ENCODE data around the gene C12orf57. TPM values are rescaled to one million over a fixed set of nuclear protein-coding genes. Genes with fewer than 3 reads are reported as not detected.

The C12orf57 gene
- polyA plus RNA-seq, 1 donor (not counting 4 experiments of a cell fraction or from before 2014, with no cell fraction given): 137 TPM

DNA sequence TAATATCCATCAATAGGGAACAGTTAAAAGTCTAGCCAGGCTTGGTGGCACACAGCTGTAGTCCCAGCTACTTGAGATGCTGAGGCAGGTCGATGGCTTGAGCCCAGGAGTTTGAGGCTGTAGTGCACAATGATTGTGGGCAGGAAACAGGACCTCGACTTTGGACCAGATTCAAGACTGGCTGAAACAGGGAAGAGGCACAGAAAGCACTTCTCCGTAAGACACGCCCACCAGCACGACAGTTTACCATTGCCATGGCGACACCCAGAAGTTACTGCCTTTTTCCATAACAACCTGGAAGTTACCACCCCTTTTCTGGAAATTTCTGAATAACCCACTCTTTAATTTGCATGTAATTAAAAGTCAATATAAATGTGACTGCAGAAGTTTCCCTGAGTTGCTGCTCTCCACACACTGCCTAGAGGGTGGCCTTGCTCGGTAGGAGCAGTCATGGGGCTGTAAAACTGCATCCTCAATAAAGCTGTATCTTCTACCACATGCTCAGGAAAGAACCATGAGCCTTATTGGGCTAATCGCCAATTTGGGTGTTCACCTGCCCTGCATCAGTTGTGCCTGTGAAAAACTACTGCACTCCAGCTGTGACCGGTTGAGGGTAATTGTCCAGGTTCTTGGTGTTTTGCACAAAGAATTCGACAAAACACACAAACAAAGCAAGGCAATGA is 43.8 kb upstream of the C12orf57 start:
- Histone ChIP-seq H3K27me3 (ENCODE audit: control insufficient read depth, extremely low read depth, insufficient read depth, low read length) (no peaks in the 10 kb centered on the region), H3K9me1 (ENCODE audit: control insufficient read depth, extremely low read depth, insufficient read depth, low read length) (no peaks in the 10 kb centered on the region), H4K20me1 (ENCODE audit: control insufficient read depth, extremely low read depth, insufficient read depth, low read length) (no peaks in the 10 kb centered on the region), H3K27ac (ENCODE audit: control insufficient read depth, insufficient read depth, low read length) (no peak overlapping the region), H3K4me2 (ENCODE audit: control insufficient read depth, extremely low read depth, insufficient read depth, low read depth, low read length) (no peak overlapping the region), H3K4me1 (ENCODE audit: control insufficient read depth, extremely low read depth, insufficient read depth, low read length) (peaks cover 8% of the 10 kb centered on the region), H3K9ac (ENCODE audit: control insufficient read depth, extremely low read depth, insufficient read depth, low read length) (no peak overlapping the region), H2AFZ (ENCODE audit: control insufficient read depth, low read length) (no peak overlapping the region), H3K9me3 (ENCODE audit: control insufficient read depth, low read depth, low read length) (no peaks in the 10 kb centered on the region), H3K79me2 (ENCODE audit: control insufficient read depth, insufficient read depth, low read length) (no peaks in the 10 kb centered on the region), H3K36me3 (ENCODE audit: control insufficient read depth in 2 of 2, extremely low read depth in 1 of 2, insufficient read depth in 2 of 2, low read length in 2 of 2) (no peaks in the 10 kb centered on the region), H3K4me3 (ENCODE audit: control insufficient read depth in 2 of 3, extremely low read depth in 1 of 3, insufficient read depth in 2 of 3, low read depth in 1 of 3, low read length in 3 of 3) (no peak overlapping the region)
- DNase-seq (ENCODE audit: low read depth, low spot score) (no peak), FAIRE-seq (no peak)
- dilution Hi-C loops (cut with MboI; ENCODE audit: extremely low pct_ligation_motif_present, low sequenced_read_pairs): no loop called here
- TF ChIP-seq EZH2 (IDR thresholded peaks at IDR 0.05; ENCODE audit: low read length) (no peak), CTCF (optimal IDR thresholded peaks at IDR 0.05 in 1 of 3, IDR thresholded peaks at IDR 0.05 in 1 of 3, conservative IDR thresholded peaks at IDR 0.05 in 1 of 3; ENCODE audit: extremely low read depth in 1 of 3, insufficient read depth in 2 of 3, low read length in 3 of 3) (no peak)

DNA sequence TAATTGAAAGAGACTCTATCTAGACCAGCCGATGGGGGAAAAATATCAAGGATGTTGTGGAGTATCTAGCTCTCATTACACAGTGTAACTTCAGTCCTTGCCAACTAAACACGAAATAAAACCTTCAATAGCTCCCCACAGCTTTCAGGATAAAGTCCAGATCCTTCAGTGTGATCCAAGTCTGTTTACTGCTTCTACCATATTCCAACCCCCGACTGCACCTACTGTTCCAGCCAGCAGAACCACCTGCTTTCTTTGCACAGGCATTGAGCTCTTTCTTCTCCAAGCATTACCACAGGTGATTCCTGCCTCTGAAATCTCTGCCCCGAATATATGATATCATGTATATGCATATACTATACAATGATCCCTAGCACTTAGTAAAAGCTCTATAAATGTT is 41.4 kb upstream of the C12orf57 start:
- H3K4me3 ChIP-seq (ENCODE audit: control insufficient read depth in 2 of 3, extremely low read depth in 1 of 3, insufficient read depth in 2 of 3, low read depth in 1 of 3, low read length in 3 of 3): no peak overlapping the region
- FAIRE-seq (no peak), DNase-seq (ENCODE audit: low read depth, low spot score) (no peak)
- H3K4me1 ChIP-seq (ENCODE audit: control insufficient read depth, extremely low read depth, insufficient read depth, low read length): peaks cover 13% of the 10 kb centered on the region
- no peaks in the 10 kb centered on the region for H3K36me3 ChIP-seq (ENCODE audit: control insufficient read depth in 2 of 2, extremely low read depth in 1 of 2, insufficient read depth in 2 of 2, low read length in 2 of 2)
- H3K9ac ChIP-seq (ENCODE audit: control insufficient read depth, extremely low read depth, insufficient read depth, low read length): no peak overlapping the region
- TF ChIP-seq EZH2 (IDR thresholded peaks at IDR 0.05; ENCODE audit: low read length) (no peak), CTCF (optimal IDR thresholded peaks at IDR 0.05 in 1 of 3, IDR thresholded peaks at IDR 0.05 in 1 of 3, conservative IDR thresholded peaks at IDR 0.05 in 1 of 3; ENCODE audit: extremely low read depth in 1 of 3, insufficient read depth in 2 of 3, low read length in 3 of 3) (no peak)
- no peak overlapping the region for H2AFZ ChIP-seq (ENCODE audit: control insufficient read depth, low read length)
- no peaks in the 10 kb centered on the region for H3K79me2 ChIP-seq (ENCODE audit: control insufficient read depth, insufficient read depth, low read length)
- H3K9me3 ChIP-seq (ENCODE audit: control insufficient read depth, low read depth, low read length): no peaks in the 10 kb centered on the region
- H3K9me1 ChIP-seq (ENCODE audit: control insufficient read depth, extremely low read depth, insufficient read depth, low read length): no peaks in the 10 kb centered on the region
- no peaks in the 10 kb centered on the region for H4K20me1 ChIP-seq (ENCODE audit: control insufficient read depth, extremely low read depth, insufficient read depth, low read length)
- H3K4me2 ChIP-seq (ENCODE audit: control insufficient read depth, extremely low read depth, insufficient read depth, low read depth, low read length): no peak overlapping the region
- dilution Hi-C loops (cut with MboI; ENCODE audit: extremely low pct_ligation_motif_present, low sequenced_read_pairs): no loop called here
- H3K27me3 ChIP-seq (ENCODE audit: control insufficient read depth, extremely low read depth, insufficient read depth, low read length): no peaks in the 10 kb centered on the region
- H3K27ac ChIP-seq (ENCODE audit: control insufficient read depth, insufficient read depth, low read length): no peak overlapping the region
